IMR-90 (cell line): ENCODE results near the gene ADGRF1.

Experiments
- CEBPB ChIP-seq: IDR thresholded peaks from 2 replicates; pipeline ENCODE4 v1.6.1; 2012; ENCODE audit warnings: low read depth, low read length, improper control_type of control experiment
- CHD1 ChIP-seq: IDR thresholded peaks from 2 replicates; pipeline ENCODE4 v1.6.1; 2012; ENCODE audit warnings: low read depth, low read length, improper control_type of control experiment
- FOS ChIP-seq: fragments of 150-350 bp; IDR thresholded peaks from 2 replicates; pipeline ENCODE4 v1.6.1; 2016; ENCODE audit warnings: low read depth, low read length
- MAZ ChIP-seq: IDR thresholded peaks from 2 replicates; pipeline ENCODE4 v1.6.1; 2012; ENCODE audit warnings: low read depth, mild to moderate bottlenecking, low read length, improper control_type of control experiment, moderate library complexity, borderline replicate concordance
- MXI1 ChIP-seq: IDR thresholded peaks from 2 replicates; pipeline ENCODE4 v1.6.1; 2012; ENCODE audit warnings: low read depth, mild to moderate bottlenecking, low read length, moderate library complexity, borderline replicate concordance
- NFE2L2 ChIP-seq: fragments of 150-350 bp; IDR thresholded peaks from 2 replicates; pipeline ENCODE4 v1.6.1; 2016; ENCODE audit warnings: low read depth, mild to moderate bottlenecking, low read length
- POLR2A ChIP-seq: IDR thresholded peaks from 2 replicates; pipeline ENCODE4 v1.6.1; 2012; ENCODE audit warnings: mild to moderate bottlenecking, low read depth, low read length
- RAD21 ChIP-seq: IDR thresholded peaks from 2 replicates; pipeline ENCODE4 v1.6.1; 2012; ENCODE audit warnings: low read length, improper control_type of control experiment
- RCOR1 ChIP-seq: IDR thresholded peaks from 2 replicates; pipeline ENCODE4 v1.6.1; 2012; ENCODE audit warnings: mild to moderate bottlenecking, low read length, improper control_type of control experiment; ENCODE audit not compliant: insufficient replicate concordance
- RFX5 ChIP-seq: IDR thresholded peaks from 2 replicates; pipeline ENCODE4 v1.8.0; 2012; ENCODE audit warnings: low read depth, mild to moderate bottlenecking, low read length, moderate library complexity
- SMC3 ChIP-seq: fragments of 150-350 bp; IDR thresholded peaks from 2 replicates; pipeline ENCODE4 v1.6.1; 2016; ENCODE audit warnings: low read depth, mild to moderate bottlenecking, antibody characterized with exemption, low read length, moderate library complexity
- TF ChIP-seq, protein P1 (sequence below): conservative IDR thresholded peaks from 2 replicates; pipeline ENCODE4 v1.5.1; 2012; ENCODE audit warnings: mild to moderate bottlenecking, low read depth, low read length, improper control_type of control experiment
- TF ChIP-seq, protein P2 (sequence below): fragments of 150-350 bp; IDR thresholded peaks from 2 replicates; pipeline ENCODE4 v1.6.1; 2016; ENCODE audit warnings: low read depth, mild to moderate bottlenecking, low read length, moderate library complexity, borderline replicate concordance

DNA sequence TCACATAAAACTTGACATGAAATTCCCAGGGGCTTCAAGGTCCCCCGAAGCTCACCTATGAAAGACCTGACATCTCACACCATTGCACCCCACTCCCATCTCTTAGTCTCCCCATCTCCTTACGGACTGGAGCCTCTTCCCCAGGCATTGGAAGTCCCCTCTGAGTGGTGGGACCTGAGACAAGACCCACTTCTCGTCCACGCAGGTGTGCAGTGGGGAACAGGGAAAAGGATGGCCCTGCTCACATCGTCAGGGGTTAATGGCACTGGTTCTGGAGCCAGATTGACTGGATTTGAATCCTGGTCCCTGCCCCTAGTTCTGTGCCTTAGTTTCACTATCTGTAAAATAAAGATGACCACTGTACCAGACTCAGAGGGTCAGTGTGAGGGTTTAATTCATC, 15.5 kb downstream of the ADGRF1 start:
- TF ChIP-seq POLR2A (no peak), MAZ (no peak), MXI1 (no peak), FOS (no peak), RCOR1 (no peak), RFX5 (no peak), SMC3 (no peak), CHD1 (no peak), RAD21 (no peak), CEBPB (no peak), NFE2L2 (no peak)
- TF ChIP-seq, protein P1, sequence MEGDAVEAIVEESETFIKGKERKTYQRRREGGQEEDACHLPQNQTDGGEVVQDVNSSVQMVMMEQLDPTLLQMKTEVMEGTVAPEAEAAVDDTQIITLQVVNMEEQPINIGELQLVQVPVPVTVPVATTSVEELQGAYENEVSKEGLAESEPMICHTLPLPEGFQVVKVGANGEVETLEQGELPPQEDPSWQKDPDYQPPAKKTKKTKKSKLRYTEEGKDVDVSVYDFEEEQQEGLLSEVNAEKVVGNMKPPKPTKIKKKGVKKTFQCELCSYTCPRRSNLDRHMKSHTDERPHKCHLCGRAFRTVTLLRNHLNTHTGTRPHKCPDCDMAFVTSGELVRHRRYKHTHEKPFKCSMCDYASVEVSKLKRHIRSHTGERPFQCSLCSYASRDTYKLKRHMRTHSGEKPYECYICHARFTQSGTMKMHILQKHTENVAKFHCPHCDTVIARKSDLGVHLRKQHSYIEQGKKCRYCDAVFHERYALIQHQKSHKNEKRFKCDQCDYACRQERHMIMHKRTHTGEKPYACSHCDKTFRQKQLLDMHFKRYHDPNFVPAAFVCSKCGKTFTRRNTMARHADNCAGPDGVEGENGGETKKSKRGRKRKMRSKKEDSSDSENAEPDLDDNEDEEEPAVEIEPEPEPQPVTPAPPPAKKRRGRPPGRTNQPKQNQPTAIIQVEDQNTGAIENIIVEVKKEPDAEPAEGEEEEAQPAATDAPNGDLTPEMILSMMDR = no peak
- TF ChIP-seq, protein P2, sequence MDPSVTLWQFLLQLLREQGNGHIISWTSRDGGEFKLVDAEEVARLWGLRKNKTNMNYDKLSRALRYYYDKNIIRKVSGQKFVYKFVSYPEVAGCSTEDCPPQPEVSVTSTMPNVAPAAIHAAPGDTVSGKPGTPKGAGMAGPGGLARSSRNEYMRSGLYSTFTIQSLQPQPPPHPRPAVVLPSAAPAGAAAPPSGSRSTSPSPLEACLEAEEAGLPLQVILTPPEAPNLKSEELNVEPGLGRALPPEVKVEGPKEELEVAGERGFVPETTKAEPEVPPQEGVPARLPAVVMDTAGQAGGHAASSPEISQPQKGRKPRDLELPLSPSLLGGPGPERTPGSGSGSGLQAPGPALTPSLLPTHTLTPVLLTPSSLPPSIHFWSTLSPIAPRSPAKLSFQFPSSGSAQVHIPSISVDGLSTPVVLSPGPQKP = no peak
